ENCODE data around the gene KRTAP1-3. TPM values are rescaled to one million over a fixed set of nuclear protein-coding genes. Genes with fewer than 3 reads are reported as not detected.

Gene KRTAP1-3
- total RNA-seq: not detected in 2 replicates

DNA sequence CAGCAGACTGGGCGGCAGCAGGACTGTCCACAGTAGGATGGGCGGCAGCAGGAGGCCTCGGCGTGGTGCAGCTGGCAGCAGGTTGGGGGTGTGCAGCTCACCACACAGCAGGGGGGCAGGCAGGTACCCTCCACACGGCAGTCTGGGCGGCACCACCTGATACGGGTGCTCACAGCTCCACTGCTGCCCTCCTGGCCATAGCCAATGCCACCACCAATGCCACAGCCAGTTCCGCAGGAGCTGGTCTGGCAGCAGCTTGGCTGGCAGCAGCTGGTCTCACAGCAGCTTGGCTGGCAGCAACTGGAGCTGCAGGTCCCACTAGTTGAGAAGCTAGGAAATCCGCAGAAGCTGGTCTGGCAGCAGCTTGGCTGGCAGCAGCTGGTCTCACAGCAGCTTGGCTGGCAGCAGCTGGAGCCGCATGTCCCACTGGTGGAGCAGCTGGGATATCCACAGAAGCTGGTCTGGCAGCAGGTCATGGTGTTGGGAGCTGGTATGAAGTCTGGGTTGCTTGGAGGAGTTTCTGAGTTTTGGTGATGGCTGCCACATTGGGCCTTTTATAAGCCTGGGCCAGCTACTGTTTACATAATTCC is at the start of gene KRTAP1-3:
Gene KRTAP1-3, minus strand, starts transcription at position 529 of the 590 bp plus-strand sequence. Its CDS starts 53 bp downstream, at position 476.

GRCh38 chr17:41084100-41084856 is 49.6 kb upstream of the KRTAP1-3 start, which contains the start of gene KRTAP4-7:
Gene KRTAP4-7, plus strand, starts transcription at chr17:41084150. Its CDS starts 57 bp downstream, at chr17:41084207.

DNA sequence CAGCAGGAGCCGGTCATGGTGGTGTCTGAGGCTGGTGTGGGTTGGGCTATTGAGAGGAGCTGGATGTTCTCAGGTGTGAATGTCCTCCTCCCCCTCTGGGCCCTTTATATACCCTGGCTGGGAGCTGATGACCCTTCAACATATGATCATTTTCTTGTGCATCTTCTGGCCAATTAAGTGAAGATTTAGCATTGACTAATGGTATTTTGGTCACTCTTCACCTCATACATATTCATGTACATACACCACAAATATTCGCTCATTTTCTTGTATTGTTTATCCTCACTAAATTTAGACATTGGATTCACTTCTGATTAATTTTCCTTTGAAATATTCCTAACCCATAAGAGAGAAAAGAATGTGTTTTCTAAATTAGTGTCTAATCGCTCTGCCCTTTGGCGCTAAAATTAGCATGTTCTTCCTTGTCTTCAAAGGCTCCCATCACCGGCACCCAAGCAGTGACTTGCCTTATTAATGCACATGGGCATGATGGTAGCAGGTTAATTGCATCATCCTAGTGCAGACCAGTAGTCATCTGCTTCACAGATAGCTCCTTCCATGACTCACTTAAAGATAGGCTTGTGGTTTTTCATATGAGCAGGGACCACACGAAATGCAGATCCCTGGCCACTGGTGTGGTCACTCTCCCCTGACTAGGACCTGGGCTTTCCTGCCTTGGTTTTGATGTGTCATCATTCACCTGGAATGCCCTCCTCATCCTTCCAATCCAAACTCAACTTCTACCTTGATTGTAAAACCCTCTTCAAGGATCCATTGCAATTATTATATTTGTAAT is 31.4 kb upstream of the KRTAP1-3 start, which contains the start of gene KRTAP2-4:
Gene KRTAP2-4, minus strand, starts transcription at position 51 of the 796 bp plus-strand sequence. Its CDS starts 34 bp downstream, at position 17.

GRCh38 chr17:41060052-41060604 is 25.5 kb upstream of the KRTAP1-3 start, which contains the start of gene KRTAP2-3:
Gene KRTAP2-3, minus strand, starts transcription at chr17:41060114. Its CDS starts 64 bp downstream, at chr17:41060050.

GRCh38 chr17:41055130-41055529 is 20.5 kb upstream of the KRTAP1-3 start, which contains the start of gene KRTAP2-2:
Gene KRTAP2-2, minus strand, starts transcription at chr17:41055230. Its CDS starts 19 bp downstream, at chr17:41055211.

GRCh38 chr17:41046735-41047465 is 12.2 kb upstream of the KRTAP1-3 start, which contains the start of gene KRTAP2-1:
Gene KRTAP2-1, minus strand, starts transcription at chr17:41047316. Its CDS starts 49 bp downstream, at chr17:41047267.

DNA sequence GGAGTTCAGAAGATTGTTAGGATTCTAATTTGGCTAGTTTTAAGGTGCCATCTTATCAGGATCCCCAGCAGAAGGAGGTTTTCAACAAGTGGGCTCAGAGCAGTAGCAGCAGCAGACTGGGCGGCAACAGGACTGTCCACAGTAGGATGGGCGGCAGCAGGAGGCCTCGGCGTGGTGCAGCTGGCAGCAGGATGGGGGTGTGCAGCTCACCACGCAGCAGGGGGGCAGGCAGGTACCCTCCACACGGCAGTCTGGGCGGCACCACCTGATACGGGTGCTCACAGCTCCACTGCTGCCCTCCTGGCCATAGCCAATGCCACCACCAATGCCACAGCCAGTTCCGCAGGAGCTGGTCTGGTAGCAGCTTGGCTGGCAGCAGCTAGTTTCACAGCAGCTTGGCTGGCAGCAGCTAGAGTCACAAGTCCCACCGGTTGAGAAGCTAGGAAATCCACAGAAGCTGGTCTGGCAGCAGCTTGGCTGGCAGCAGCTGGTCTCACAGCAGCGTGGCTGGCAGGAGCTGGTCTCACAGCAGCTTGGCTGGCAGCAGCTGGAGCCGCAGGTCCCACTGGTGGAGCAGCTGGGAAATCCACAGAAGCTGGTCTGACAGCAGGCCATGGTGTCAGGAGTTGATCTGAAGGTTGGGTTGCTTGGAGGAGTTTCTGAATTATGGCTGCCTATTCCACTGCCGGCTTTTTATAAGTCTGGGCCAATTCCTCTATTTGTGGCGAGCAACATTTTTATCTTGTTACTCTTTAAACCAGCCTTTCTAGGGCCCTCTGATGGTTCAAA is 6.3 kb upstream of the KRTAP1-3 start, which contains the start of gene KRTAP1-1:
Gene KRTAP1-1, minus strand, starts transcription at position 668 of the 789 bp plus-strand sequence. Its CDS starts 53 bp downstream, at position 615.

DNA sequence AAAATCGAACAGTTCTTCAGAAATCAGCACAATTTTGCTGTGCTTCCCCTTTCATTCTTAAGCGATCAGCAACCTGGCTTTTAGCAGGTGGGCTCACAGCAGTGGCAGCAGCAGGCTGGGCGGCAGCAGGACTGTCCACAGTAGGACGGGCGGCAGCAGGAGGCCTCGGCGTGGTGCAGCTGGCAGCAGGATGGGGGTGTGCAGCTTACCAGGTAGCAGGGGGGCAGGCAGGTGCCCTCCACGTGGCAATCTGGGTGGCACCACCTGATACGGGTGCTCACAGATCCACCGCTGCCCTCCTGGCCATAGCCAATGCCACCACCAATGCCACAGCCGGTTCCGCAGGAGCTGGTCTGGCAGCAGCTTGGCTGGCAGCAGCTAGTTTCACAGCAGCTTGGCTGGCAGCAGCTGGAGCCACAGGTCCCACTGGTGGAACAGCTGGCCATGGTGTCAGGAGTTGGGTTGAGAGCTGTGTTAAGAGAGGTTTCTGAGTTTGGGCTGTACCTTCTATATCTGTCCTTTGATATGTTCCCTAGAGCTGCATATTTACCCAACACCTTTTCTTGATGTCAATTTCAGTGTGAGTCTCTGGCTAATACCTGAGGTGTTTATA is 4.9 kb downstream of the KRTAP1-3 start, which contains the start of gene KRTAP1-4:
Gene KRTAP1-4, minus strand, starts transcription at position 563 of the 613 bp plus-strand sequence. Its CDS starts 117 bp downstream, at position 446.

GRCh38 chr17:41026715-41027471 is 7.8 kb downstream of the KRTAP1-3 start, which contains the start of gene KRTAP1-5:
Gene KRTAP1-5, minus strand, starts transcription at chr17:41027208. Its CDS starts 53 bp downstream, at chr17:41027155.

DNA sequence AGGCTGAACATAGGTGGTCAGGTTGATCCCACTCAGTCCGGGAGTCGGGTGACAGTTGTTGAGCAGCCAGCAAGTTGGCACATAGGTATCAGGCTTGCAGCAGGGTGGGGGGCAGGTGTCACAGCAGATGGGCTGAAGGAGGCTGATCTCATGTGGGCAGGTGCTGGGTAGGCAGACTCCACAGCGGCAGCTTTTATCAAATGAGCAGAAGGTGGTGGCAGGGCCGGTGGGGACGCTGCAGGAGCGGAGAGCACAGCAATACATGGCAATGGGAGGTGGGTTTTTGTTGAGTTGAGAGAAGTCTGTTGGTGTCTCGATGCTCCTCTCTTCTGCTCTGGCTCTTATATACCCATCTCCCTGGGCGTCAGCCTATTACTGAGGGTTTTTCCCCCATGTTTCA is 25.9 kb downstream of the KRTAP1-3 start, which contains the start of gene KRTAP3-1:
Gene KRTAP3-1, minus strand, starts transcription at position 318 of the 400 bp plus-strand sequence. Its CDS starts 54 bp downstream, at position 264.

DNA sequence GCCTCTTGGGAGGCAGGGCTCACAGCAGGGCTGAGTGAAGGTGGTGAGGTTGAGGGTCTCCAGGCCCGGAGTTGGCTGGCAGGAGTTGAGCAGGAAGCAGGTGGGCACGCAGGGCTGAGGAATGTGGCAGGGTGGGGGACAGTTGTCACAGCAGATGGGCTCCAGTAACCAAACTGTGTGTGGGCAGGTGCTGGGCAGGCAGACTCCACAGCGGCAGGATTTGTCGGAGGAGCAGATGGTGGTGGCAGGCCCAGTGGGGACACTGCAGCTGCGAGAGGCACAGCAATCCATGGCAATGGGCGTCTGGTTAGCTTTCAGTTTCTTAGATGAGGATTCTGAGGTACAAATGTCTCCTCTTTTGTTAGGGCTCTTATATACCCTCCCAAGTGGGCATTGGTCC is 35.1 kb downstream of the KRTAP1-3 start, which contains the start of gene KRTAP3-2:
Gene KRTAP3-2, minus strand, starts transcription at position 344 of the 400 bp plus-strand sequence. Its CDS starts 53 bp downstream, at position 291.

DNA sequence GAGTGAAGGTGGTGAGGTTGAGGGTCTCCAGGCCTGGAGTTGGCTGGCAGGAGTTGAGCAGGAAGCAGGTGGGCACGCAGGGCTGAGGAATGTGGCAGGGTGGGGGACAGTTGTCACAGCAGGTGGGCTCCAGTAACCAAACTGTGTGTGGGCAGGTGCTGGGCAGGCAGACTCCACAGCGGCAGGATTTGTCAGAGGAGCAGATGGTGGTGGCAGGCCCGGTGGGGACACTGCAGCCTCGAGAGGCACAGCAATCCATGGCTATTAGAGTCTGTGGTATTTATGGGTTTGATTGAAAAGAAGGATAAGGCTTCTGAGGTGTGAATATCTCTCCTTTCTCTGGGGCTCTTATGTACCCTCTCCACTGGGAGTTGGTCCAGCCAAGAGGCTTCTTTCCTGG is 40.8 kb downstream of the KRTAP1-3 start, which contains the start of gene KRTAP3-3:
Gene KRTAP3-3, minus strand, starts transcription at position 326 of the 400 bp plus-strand sequence. Its CDS starts 67 bp downstream, at position 259.

GRCh38 chr17:40984226-40984625 is 50.4 kb downstream of the KRTAP1-3 start, which contains the start of gene KRT40:
Gene KRT40, minus strand, starts transcription at chr17:40984326. Its CDS starts 53 bp downstream, at chr17:40984273.

Other genes starting within 250 kb of the KRTAP1-3 start
- gene KRT28, start 234.9 kb downstream of the KRTAP1-3 start, total RNA-seq: not detected in 2 replicates
- gene KRT10, start 212.3 kb downstream of the KRTAP1-3 start, total RNA-seq: 2.7 and 4.0 TPM in 2 replicates
- gene KRT12, start 167.7 kb downstream of the KRTAP1-3 start, total RNA-seq: not detected in 2 replicates
- not detected in 2 replicates for gene KRT20, start 149.6 kb downstream of the KRTAP1-3 start, total RNA-seq
- not detected in 2 replicates for gene KRT23, start 97.2 kb downstream of the KRTAP1-3 start, total RNA-seq
- not detected in 2 replicates for gene KRT39, start 67.9 kb downstream of the KRTAP1-3 start, total RNA-seq
- gene KRT40, start 50.5 kb downstream of the KRTAP1-3 start, total RNA-seq: not detected in 2 replicates
- gene KRTAP3-3, start 40.7 kb downstream of the KRTAP1-3 start, total RNA-seq: not detected in 2 replicates
- not detected in 2 replicates for gene KRTAP3-2, start 35.0 kb downstream of the KRTAP1-3 start, total RNA-seq
- gene KRTAP3-1, start 25.7 kb downstream of the KRTAP1-3 start, total RNA-seq: not detected in 2 replicates
- gene KRTAP1-5, start 7.7 kb downstream of the KRTAP1-3 start, total RNA-seq: not detected in 2 replicates
- not detected in 2 replicates for gene KRTAP1-4, start 4.7 kb downstream of the KRTAP1-3 start, total RNA-seq
- gene KRTAP1-1, start 6.6 kb upstream of the KRTAP1-3 start, total RNA-seq: not detected in 2 replicates
- gene KRTAP2-1, start 12.4 kb upstream of the KRTAP1-3 start, total RNA-seq: not detected in 2 replicates
- not detected in 2 replicates for gene KRTAP2-2, start 20.4 kb upstream of the KRTAP1-3 start, total RNA-seq
- not detected in 2 replicates for gene KRTAP2-3, start 25.2 kb upstream of the KRTAP1-3 start, total RNA-seq
- not detected in 2 replicates for gene KRTAP2-4, start 31.0 kb upstream of the KRTAP1-3 start, total RNA-seq
- gene KRTAP4-7, start 49.3 kb upstream of the KRTAP1-3 start, total RNA-seq: not detected in 2 replicates
- not detected in 2 replicates for gene KRTAP4-8, start 63.3 kb upstream of the KRTAP1-3 start, total RNA-seq
- not detected in 2 replicates for gene KRTAP4-16, start 67.3 kb upstream of the KRTAP1-3 start, total RNA-seq
- not detected in 2 replicates for gene KRTAP4-9, start 70.5 kb upstream of the KRTAP1-3 start, total RNA-seq
- gene KRTAP4-11, start 83.5 kb upstream of the KRTAP1-3 start, total RNA-seq: not detected in 2 replicates
- not detected in 2 replicates for gene KRTAP4-12, start 89.3 kb upstream of the KRTAP1-3 start, total RNA-seq
- not detected in 2 replicates for gene KRTAP4-6, start 105.7 kb upstream of the KRTAP1-3 start, total RNA-seq
- not detected in 2 replicates for gene KRTAP4-5, start 115.0 kb upstream of the KRTAP1-3 start, total RNA-seq
- not detected in 2 replicates for gene KRTAP4-4, start 125.9 kb upstream of the KRTAP1-3 start, total RNA-seq
- gene KRTAP4-3, start 133.3 kb upstream of the KRTAP1-3 start, total RNA-seq: not detected in 2 replicates
- gene KRTAP4-2, start 143.3 kb upstream of the KRTAP1-3 start, total RNA-seq: not detected in 2 replicates
- not detected in 2 replicates for gene KRTAP4-1, start 150.0 kb upstream of the KRTAP1-3 start, total RNA-seq
- gene KRTAP9-1, start 155.0 kb upstream of the KRTAP1-3 start, total RNA-seq: not detected in 2 replicates
- not detected in 2 replicates for gene KRTAP9-2, start 191.8 kb upstream of the KRTAP1-3 start, total RNA-seq
- not detected in 2 replicates for gene KRTAP9-3, start 197.6 kb upstream of the KRTAP1-3 start, total RNA-seq
- gene KRTAP9-8, start 203.1 kb upstream of the KRTAP1-3 start, total RNA-seq: not detected in 2 replicates
- gene KRTAP9-4, start 214.8 kb upstream of the KRTAP1-3 start, total RNA-seq: not detected in 2 replicates
- gene KRTAP9-9, start 220.5 kb upstream of the KRTAP1-3 start, total RNA-seq: not detected in 2 replicates
- not detected in 2 replicates for gene KRTAP9-6, start 230.5 kb upstream of the KRTAP1-3 start, total RNA-seq
- gene KRTAP9-7, start 240.8 kb upstream of the KRTAP1-3 start, total RNA-seq: not detected in 2 replicates